NCI-H146 treated with DMSO at 0.1 percent for 48 hours (cell line): ENCODE results near the gene SKP1.

Experiments
- DNase-seq: peaks from one replicate; lab custom pipeline; 2025; ENCODE audit not compliant: unreplicated experiment; lab: John Stamatoyannopoulos, UW

Gene SKP1

GRCh38 chr5:134130239-134130945 lies 46.4 kb downstream of the SKP1 start:
- no peak for DNase-seq

GRCh38 chr5:134129411-134130238 lies 47.1 kb downstream of the SKP1 start:
- no peak for DNase-seq

GRCh38 chr5:134128648-134128995 lies 48.1 kb downstream of the SKP1 start:
- DNase-seq: no peak

GRCh38 chr5:134127988-134128647 lies 48.6 kb downstream of the SKP1 start:
- DNase-seq: no peak

- DNase-seq: no peak
Measured at GRCh38 chr5:134127376-134127861, 49.3 kb downstream of the SKP1 start.

GRCh38 chr5:134125039-134126015 lies 51.4 kb downstream of the SKP1 start:
- DNase-seq: no peak

- DNase-seq: no peak
Measured at GRCh38 chr5:134124289-134125038, 52.3 kb downstream of the SKP1 start.

GRCh38 chr5:134123360-134123759 lies 53.4 kb downstream of the SKP1 start:
- DNase-seq: no peak

GRCh38 chr5:134122530-134122929 lies 54.2 kb downstream of the SKP1 start:
- DNase-seq: no peak

GRCh38 chr5:134120386-134121138 lies 56.2 kb downstream of the SKP1 start:
- DNase-seq: no peak

- no peak for DNase-seq
Measured at GRCh38 chr5:134119720-134120119, 57.0 kb downstream of the SKP1 start.

- DNase-seq: no peak
Measured at GRCh38 chr5:134118212-134118835, 58.4 kb downstream of the SKP1 start.

GRCh38 chr5:134116789-134117761 lies 59.7 kb downstream of the SKP1 start:
- no peak for DNase-seq

GRCh38 chr5:134116286-134116685 lies 60.5 kb downstream of the SKP1 start:
- no peak for DNase-seq

- no peak for DNase-seq
Measured at GRCh38 chr5:134115806-134116175, 61.0 kb downstream of the SKP1 start.

GRCh38 chr5:134114886-134115805 lies 61.6 kb downstream of the SKP1 start:
- DNase-seq: no peak
